Femur (tissue), 1 donor: ENCODE results near the gene FLNA.
"Not testable (repeated sequence)": the region's sequence is repeated elsewhere in the genome, so short reads cannot be mapped to it uniquely, and the experiment has no call there.

Experiments
- DNase-seq: peaks from one replicate; pipeline ENCODE4 v3.0.0-alpha.2; 2017

Gene FLNA, protein sequence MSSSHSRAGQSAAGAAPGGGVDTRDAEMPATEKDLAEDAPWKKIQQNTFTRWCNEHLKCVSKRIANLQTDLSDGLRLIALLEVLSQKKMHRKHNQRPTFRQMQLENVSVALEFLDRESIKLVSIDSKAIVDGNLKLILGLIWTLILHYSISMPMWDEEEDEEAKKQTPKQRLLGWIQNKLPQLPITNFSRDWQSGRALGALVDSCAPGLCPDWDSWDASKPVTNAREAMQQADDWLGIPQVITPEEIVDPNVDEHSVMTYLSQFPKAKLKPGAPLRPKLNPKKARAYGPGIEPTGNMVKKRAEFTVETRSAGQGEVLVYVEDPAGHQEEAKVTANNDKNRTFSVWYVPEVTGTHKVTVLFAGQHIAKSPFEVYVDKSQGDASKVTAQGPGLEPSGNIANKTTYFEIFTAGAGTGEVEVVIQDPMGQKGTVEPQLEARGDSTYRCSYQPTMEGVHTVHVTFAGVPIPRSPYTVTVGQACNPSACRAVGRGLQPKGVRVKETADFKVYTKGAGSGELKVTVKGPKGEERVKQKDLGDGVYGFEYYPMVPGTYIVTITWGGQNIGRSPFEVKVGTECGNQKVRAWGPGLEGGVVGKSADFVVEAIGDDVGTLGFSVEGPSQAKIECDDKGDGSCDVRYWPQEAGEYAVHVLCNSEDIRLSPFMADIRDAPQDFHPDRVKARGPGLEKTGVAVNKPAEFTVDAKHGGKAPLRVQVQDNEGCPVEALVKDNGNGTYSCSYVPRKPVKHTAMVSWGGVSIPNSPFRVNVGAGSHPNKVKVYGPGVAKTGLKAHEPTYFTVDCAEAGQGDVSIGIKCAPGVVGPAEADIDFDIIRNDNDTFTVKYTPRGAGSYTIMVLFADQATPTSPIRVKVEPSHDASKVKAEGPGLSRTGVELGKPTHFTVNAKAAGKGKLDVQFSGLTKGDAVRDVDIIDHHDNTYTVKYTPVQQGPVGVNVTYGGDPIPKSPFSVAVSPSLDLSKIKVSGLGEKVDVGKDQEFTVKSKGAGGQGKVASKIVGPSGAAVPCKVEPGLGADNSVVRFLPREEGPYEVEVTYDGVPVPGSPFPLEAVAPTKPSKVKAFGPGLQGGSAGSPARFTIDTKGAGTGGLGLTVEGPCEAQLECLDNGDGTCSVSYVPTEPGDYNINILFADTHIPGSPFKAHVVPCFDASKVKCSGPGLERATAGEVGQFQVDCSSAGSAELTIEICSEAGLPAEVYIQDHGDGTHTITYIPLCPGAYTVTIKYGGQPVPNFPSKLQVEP (N-terminal part only)

GRCh38 chrX:154374313-154375155 lies at the start of gene FLNA:
TSS of gene FLNA (minus strand) at chrX:154374634. CDS start at chrX:154371245, 3,389 bp downstream.
- no peak for DNase-seq

DNA sequence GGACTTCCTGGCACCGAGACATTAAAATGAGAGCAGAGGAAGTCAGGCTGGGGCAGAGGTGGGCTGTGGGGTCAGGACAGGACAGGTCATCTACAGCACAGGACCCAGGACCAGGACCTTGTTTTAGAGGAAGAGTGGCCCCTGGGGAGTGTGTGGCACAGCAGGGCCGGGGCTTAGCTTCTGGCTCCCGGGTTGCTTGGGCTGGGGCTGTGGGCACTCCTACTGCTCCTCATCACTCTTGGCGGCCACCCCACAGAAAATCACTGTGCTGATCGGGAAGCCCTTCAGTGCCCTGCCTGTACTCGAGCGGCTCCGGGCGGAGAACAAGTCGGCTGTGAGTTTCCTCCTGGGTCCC lies 45.9 kb upstream of the FLNA start:
- DNase-seq: no peak

GRCh38 chrX:154419688-154420401 lies 45.4 kb upstream of the FLNA start:
- no peak for DNase-seq

DNA sequence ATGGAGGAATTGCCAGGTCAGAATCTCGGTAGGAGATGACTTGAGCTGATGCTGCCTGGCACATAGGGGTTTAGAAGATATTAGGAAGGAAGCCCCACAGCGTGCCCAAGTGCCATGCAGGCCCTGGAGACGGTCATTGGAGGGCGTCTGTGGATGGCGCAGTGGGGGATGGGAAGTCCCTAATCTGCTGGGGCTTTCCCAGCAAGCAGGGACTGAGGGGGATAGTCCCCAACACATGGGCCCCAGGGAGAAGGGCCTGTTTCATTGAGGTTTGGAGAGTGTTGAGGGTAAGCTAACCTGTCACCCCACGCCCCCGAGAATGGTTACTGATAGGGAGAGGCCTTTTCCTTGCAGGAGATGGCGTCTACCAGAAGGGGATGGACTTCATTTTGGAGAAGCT lies 44.8 kb upstream of the FLNA start:
- no peak for DNase-seq

DNA sequence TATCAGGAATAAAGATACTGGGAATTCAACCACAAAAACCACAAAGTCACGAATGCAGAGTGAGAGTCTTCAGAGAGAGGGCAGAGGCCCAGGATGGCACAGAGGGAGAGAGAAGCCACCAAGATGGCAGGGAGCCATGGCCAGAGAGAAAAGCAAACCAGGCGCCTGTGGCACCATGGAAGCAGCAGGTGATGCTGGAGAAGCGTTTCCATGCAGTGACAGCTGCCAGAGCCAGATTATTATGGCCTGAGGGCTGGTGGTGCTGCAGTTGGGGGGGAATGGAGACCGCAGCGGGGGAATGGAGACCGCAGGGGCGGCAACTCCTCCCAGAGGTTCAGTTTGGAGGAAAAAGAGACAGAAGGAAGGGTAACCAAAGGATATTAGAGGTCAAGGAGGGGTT lies 42.7 kb upstream of the FLNA start:
- no peak for DNase-seq

DNA sequence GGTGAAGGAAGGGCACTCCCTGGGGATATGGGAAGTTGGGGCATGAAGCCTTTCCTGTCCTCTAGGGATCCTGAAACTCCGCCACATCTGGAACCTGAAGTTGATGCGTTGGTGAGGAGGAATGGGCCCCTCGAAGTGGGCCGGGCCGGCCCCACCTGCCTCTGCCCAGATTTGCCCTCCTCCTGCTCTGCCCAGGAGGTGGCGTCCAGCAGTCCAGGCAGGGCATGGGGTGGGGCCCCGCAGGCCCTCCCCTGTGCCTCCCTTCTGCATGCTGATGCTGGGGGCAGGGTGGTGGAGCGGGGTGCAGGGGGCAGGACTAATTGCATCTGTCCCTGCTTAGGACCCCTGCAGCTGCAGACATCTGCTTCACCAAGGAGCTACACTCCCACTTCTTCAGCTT lies 38.7 kb upstream of the FLNA start:
- DNase-seq: no peak

DNA sequence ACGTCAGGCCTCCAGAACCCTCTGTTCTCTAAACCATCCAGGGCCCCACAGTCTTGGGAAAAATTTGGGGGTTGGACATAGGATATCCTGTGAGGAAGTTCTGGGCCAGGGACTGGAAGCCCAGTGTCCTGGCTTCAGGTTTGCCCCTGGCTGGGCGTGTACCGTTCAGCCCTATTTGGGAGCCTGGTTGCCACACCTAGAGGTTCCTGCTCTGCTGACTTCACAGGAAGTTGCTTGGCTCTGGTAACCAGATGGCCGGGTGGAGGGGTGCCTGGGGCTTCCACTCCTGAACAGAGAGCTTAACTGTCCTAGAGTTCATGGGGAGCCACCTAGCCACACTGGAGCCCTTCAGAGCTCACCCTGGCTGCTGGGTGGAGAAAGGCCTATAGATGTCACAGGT lies 38.0 kb upstream of the FLNA start:
- DNase-seq: no peak

DNA sequence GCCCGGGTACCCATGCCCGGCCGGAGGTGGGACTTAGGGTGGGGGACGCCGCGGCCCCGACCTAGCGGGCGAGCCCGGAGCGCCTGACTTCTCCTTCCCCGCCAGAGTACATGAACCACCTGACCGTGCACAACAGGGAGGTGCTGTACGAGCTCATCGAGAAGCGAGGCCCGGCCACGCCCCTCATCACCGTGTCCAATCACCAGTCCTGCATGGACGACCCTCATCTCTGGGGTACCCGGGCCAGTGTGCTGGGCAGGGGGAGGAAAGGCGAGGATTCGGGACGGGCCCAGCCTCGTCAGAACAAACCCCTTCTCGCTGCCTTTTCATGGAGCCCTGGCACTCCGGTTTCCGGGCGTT lies 37.5 kb upstream of the FLNA start:
- peak; percentile 74 for DNase-seq

GRCh38 chrX:154409222-154409871 lies 34.9 kb upstream of the FLNA start, which contains the start of gene DNASE1L1:
TSS of gene DNASE1L1 (minus strand) at chrX:154409254. CDS start at chrX:154405568, 3,686 bp downstream.
- DNase-seq: peak; percentile 83

DNA sequence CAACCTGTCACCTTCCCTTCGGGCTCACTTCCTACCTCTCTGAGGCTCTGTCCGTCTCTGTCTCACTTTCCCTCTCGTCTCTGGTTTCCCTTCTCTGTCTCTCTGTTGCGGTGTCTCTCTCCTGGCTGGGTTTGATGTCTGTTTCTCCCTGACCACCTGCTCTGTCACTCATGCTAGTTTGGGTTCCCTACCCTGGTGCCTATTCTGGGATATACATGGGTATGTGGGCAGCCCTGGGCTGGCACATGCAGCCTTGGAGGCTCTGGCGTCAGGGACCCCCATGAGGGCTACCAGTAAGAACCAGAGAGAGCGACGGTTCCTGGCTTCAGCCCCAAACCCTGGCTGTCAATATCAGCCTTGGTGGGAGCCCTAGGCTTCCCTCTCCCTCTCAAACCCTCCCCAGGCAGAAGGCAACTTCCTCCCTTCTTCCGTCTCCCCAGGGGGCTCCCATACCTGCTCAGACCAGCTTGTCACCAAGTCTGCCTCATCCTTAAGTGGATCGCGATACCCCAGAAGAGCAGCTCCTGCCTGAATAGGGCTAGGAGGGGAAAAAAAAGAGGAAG lies 34.3 kb upstream of the FLNA start:
- DNase-seq: no peak

DNA sequence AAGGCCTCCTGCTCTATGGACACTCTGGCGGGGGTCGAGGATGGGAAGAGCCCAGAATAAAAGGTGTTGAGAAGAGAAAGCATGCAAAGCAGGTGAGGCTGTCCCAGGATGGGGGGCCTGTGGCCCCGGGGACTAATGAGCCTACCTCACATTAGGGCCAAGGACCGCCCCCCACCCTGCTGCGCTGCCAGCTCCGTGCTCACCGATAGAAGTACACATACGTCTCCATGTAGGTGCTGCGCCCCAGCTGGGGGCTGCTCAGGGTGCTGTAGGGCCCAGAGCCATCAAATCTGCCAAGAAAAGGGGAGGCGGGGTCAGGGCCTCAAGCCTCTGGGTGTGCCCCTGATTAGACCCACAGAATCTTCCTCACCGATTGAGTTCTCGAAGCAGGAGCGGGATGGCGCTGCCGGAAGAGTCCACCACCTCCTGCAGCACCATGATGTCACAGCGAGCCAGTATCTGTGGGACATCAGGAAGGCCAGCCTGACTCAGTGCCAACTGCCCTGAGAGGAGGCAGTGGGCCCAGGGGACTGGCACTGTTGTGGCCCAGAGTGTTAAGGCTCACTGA lies 30.3 kb upstream of the FLNA start:
- no peak for DNase-seq

- no peak for DNase-seq
Measured at GRCh38 chrX:154403858-154404257, 29.4 kb upstream of the FLNA start.

DNA sequence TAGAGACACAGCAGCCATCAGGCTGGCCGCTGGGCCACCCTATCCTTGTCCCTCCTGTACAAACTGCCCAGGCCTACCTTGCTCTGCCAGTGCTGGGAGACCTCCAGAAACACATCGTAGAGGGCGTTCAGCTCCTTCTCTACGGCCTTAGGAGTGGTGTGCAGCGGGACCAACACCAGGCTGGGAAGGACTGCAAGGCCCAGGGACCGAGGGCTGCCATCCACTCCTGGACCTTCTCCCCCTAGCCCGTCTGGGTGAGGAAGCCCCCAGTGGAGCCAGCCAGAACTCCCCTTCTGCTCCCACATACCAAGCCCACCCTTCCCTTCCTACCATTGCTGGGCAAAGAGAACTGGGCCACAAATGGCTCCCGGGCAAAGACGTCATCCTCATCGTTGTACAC lies 28.8 kb upstream of the FLNA start:
- no peak for DNase-seq

GRCh38 chrX:154402622-154403127 lies 28.2 kb upstream of the FLNA start:
- no peak for DNase-seq

DNA sequence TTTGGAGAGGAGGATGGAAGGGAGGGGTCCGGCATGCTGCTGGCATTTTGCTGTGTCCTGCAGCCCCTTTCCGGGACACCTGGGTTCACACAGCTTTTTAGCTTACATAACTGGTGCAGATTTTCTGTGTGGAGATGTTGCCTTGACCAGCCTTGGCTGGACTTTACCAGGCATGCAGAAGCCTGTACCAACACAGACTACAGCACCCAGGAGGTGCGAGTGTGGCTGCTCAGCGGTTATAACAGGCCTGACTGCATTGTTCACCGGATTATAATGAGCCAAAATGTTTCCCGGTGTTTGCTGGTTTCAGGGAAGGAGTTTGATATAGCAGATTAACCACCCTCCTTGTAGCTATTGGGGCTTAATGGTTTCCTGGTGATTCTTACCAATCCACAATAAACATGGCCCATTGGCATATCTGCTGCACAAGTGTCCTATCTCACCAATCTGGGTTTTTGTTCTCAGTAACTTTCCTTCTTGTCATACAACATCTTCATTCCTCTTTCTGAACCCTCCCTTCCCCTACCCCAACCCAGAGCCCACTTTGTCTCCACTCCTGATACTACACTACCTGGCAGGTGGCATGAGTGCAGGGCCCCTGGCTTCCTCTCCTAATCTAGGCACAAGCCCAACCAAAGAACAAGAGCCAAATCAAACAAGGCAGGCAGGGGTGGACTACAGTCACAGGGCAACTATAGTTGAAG lies 27.6 kb upstream of the FLNA start:
- DNase-seq: no peak

- DNase-seq: no peak
Measured at GRCh38 chrX:154401045-154401799, 26.8 kb upstream of the FLNA start.

GRCh38 chrX:154400369-154400817 lies 26.0 kb upstream of the FLNA start:
- not testable (repeated sequence) for DNase-seq

GRCh38 chrX:154399527-154400368 lies 25.3 kb upstream of the FLNA start:
- DNase-seq: no peak
